SIG-M5 (cell line): ENCODE measurements around the gene TAF6.

Experiments used
- DNase-seq: peaks from one replicate; lab custom pipeline; 2025; lab: John Stamatoyannopoulos, UW

The TAF6 gene

DNA sequence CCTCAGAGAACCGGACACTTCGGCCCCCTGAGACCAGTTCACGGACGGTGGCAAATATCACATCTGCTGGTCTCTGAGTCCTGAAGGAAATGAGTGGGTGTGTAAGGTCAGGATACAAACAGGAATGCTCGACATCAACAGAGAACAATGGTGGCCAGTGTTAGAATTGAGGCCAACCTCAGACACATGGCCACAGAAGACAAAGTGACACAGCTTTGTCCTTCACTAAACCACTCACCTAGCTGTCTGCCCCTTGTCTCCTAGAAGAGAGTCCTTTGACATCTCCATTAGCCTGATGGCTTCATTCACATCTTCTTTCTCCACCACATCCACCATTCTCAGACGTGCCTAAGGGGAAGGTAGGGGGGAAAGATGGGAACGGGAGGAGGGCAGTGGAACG, 26.1 kb downstream of the TAF6 start:
- no peak for DNase-seq

DNA sequence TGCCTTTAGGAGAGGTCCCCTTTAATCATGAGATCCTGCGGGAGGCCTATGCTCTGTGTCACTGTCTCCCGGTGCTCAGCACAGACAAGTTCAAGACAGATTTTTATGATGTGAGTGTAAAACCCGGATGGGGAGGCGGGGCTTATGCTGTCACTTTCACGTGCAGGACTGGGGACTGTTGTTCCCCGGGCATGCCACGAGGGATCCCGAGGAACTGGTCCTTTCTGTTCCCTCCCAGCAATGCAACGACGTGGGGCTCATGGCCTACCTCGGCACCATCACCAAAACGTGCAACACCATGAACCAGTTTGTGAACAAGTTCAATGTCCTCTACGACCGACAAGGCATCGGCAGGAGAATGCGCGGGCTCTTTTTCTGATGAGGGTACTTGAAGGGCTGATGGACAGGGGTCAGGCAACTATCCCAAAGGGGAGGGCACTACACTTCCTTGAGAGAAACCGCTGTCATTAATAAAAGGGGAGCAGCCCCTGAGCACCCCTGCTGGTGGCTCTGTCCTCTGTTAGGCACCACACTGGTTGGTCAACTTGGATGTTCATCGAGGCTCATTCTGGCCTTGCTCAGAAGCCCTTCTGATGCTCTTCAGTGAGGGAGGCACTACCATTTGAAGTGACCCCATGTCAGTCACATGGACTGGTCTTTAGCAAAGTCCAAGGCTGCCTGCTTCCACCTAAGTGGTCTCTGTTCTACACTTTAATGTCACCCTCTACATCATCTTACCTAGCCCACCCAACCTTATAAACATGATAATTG, 27.6 kb downstream of the TAF6 start:
- no peak for DNase-seq

DNA sequence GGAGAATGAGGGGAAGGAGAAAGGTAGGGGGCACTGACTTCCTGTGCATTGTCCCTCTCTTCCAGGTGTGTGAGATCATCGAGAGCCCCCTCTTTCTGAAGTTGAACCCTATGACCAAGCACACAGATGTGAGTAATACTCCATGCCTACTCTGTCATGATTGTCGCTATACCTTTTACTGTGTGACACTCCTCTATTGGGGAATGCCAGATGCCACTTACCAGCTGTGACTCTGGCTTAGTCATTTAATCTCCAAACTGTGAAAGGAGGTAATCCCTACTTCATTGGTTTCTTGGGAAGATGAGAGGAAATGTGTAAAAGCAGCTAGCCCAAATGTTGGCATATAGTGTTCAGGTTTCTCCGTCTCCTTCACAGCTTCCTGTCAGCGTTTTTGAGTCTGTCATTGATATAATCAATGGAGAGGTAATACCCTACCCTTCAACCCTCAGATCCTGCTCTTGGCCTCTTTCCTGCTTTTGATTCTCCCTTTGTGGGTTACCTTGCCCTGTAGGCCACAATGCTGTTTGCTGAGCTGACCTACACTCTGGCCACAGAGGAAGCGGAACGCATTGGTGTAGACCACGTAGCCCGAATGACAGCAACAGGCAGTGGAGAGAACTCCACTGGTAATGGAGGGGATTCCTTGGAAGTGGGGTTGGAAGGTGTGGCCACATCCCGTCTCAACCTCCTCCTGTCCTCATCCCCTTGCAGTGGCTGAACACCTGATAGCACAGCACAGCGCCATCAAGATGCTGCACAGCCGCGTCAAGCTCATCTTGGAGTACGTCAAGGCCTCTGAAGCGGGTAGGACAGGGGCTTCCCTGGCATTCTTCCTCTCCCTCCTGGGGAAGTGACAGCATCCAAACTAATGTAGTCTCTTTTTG, 28.4 kb downstream of the TAF6 start:
- no peak for DNase-seq

- no peak for DNase-seq
Measured at GRCh38 chr7:100089458-100090196, 29.5 kb downstream of the TAF6 start.

GRCh38 chr7:100088621-100089457, 30.3 kb downstream of the TAF6 start, which contains the start of gene COPS6:
TSS of gene COPS6 (plus strand) at chr7:100088969. CDS start at chr7:100088991, 22 bp downstream.
- DNase-seq = no peak

GRCh38 chr7:100088095-100088620, 31.0 kb downstream of the TAF6 start:
- DNase-seq = no peak

DNA sequence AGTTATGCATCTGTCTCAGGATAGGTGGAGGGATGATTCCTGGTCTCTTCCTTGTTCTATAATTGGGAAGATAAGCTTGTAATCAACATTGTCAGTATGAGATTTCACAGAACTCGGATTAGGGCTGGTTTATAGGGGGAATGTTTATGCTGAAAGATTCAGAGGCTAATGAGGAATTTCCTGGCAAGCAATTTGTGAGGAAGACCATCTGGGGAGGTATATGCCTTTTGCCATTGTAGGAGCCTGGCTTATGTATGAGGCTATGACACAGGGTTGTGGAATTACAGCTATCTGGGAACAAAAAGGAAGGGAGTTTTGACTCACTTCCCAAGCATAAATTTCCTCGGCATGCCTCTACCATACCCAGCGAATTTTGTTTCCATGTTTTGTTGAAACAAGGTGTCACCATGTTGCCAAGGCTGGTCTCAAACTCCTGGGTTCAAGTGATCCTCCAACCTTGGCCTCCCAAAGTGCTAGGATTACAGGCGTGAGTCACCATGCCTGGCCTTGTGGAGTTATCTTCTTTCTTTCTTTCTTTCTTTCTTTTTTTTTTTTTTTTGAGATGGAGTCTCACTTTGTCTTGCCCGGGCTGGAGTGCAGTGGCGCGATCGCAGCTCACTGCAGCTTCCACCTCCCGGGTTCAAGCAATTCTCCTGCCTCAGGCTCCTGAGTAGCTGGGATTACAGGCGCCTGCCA, 32.0 kb downstream of the TAF6 start:
- DNase-seq = no peak

- no peak for DNase-seq
Measured at GRCh38 chr7:100085515-100085914, 33.6 kb downstream of the TAF6 start.

DNA sequence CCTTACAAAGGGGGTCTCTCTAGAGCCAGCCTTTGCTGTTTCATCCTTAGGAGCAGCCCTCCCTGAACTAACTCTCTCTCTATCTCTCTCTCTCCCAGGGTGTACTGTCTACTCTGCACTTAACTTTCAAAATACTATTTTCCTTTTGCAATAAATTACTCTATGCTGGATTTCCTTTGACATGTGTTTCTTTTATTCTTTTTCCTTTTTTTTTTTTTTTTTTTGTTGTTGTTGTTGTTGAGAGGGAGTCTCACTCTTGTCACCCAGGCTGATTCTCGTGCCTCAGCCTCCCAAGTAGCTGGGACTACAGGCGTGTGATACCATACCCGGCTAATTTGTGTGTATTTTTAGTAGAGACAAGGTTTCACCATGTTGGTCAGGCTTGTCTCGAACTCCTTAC, 36.2 kb downstream of the TAF6 start:
- no peak for DNase-seq

DNA sequence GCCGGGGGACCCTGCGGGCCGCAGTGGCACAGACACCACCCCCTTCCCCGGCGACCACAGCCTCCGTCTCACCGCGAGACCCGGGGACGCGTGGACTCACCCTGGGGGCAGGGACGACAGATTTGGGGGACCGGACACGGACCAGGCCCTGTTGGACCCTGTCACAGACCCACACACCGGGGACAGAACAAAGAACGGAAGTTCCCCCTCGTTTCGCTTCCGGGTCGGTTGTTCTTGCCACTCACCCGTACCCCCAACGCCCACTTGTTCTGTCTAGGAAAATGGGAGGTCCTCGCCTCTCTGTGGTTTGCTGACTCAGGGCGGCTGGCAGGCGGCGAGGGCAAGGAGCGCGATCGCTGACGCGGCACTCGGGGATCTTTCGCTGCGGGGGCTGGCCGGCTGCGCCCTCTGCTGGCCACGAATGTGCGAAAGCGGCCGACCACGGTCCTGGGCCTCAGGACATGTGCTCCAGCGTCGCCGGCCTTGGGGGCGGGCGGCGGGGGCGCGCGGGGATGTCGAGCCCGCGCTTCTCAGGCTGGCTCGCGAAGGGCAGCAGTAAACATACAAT, 37.5 kb downstream of the TAF6 start, which contains the start of gene ZNF3:
Gene ZNF3, minus strand, starts transcription at position 189 of the 568 bp plus-strand sequence. CDS start 4,366 bp downstream, outside the sequence.
- DNase-seq = peak; percentile 84

DNA sequence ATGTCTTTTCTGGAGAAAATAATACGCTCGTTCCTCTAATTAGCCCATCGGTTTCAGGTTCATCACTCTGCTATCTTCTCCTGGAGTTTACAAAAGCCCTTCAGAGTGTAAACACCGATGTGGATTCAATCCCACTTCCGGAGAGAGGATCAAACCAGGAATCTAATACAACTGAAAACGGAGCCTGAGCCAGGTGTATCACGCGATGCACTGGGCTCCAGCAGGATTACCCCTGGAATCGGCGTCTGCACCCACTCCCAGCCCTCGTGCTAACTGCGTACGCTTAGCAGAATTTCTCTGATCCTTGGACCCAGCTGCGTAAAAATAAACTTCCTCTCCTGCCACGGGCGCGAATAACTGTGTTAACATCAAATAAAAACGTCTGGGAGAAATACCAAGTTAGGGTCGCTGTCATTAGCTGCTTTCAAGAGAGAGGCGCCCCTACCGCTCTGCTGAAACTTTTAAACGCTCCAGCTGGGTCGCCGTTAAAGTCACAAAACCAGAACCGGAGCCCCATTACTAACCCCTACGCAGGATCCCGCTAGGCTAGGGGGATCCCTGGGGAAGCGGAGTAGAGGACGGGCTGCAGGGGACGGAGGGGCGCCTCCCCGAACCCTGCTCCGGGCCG, 38.1 kb downstream of the TAF6 start:
- DNase-seq = no peak

DNA sequence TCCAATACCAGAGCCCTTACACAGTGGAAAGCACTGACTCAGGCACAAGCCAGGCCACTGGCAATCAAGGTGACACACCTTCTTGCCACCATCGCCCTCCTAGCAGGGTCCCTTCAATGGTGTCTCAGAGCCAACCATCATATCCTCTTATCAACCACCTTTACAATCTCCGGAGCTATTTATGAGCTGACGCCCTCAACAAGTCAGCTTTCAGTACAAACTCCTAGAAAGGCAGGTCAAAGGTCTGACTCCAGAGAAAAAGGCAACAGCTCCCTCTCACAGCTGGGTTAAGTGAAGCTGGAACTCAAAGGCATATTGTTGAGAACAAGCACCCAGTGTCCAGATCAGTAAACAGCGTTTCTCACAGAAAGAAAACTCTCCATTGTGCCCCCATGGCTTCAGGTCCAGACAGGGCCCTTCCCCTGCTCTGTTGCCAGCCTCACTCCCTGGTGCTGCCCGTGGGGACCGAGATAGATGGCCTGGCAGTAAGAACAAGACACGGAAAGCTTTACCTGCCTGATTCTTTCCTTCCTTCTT, 40.1 kb downstream of the TAF6 start:
- no peak for DNase-seq

- no peak for DNase-seq
Measured at GRCh38 chr7:100077205-100077604, 42.0 kb downstream of the TAF6 start.

- DNase-seq = no peak
Measured at GRCh38 chr7:100075418-100075817, 43.7 kb downstream of the TAF6 start.

- DNase-seq = no peak
Measured at GRCh38 chr7:100074841-100075240, 44.3 kb downstream of the TAF6 start.

- no peak for DNase-seq
Measured at GRCh38 chr7:100072462-100072861, 46.7 kb downstream of the TAF6 start.

GRCh38 chr7:100071018-100071723, 48.0 kb downstream of the TAF6 start:
- DNase-seq = no peak

GRCh38 chr7:100069991-100070390, 49.2 kb downstream of the TAF6 start:
- no peak for DNase-seq

DNA sequence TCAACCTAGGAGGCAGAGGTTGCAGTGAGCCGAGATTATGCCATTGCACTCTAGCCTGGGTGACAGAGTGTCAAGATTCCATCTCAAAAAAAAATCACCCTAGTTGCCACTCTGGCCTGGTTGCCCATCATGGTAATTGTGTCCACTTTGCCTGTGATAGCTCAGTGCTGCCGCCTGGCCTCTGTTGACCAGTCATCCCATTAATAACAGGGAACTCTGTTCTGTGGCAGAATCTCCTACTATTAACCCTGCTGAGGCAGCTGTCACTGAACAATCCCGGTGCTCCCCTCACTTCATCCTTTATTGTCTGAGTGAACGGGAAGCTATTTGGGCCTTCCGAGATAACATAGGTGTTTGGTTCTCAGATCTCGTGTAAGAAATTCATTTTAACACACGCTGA, 52.2 kb downstream of the TAF6 start:
- DNase-seq = no peak
